ENCODE data around the gene ITGB2. TPM values are rescaled to one million over a fixed set of nuclear protein-coding genes. Genes with fewer than 3 reads are reported as not detected.

Gene ITGB2
- total and polyA plus RNA-seq, 2 donors (not counting 1 experiment from before 2014, with no cell fraction given) = 0.05 TPM; not detected in 1

DNA sequence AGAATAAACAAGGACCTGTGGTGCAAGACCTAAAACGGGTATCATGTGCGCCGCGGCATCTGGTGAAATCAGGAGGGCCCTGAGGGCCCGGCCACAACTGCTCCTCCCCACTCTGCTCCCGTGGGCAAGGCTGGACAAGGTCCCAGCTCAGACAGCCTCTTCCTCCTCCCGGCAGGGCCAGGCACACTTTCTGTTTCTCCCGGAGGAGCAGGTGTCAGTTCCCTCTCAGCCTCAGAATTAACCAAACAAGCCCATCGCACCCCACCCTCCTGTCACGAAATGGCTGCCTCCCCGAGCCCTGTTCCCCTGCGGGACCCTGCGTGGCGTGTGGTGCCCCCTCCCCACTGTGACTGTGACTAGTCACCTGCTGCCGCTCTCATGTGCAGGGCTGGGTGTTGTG lies 62.4 kb downstream of the ITGB2 start:
- H3K36me3 ChIP-seq (ENCODE audit: control insufficient read depth, insufficient read depth, low read length) = peaks cover 33% of the 10 kb centered on the region
- no peaks in the 10 kb centered on the region for H3K4me1 ChIP-seq (ENCODE audit: control insufficient read depth, extremely low read depth, insufficient read depth, low read length)
- H4K20me1 ChIP-seq (ENCODE audit: control insufficient read depth, extremely low read depth, insufficient read depth, low read length) = no peaks in the 10 kb centered on the region
- peaks cover 61% of the 10 kb centered on the region for H3K79me2 ChIP-seq (ENCODE audit: control insufficient read depth, insufficient read depth, low read length)
- H3K27me3 ChIP-seq (ENCODE audit: control insufficient read depth, insufficient read depth, low read length) = no peaks in the 10 kb centered on the region
- H3K4me3 ChIP-seq (replicated peaks in 1 of 4; ENCODE audit: control extremely low read depth in 1 of 4, insufficient read depth in 1 of 4, low read depth in 3 of 4, low read length in 4 of 4) = no peak overlapping the region
- H3K9me3 ChIP-seq (ENCODE audit: control insufficient read depth, insufficient read depth, low read depth, low read length) = no peaks in the 10 kb centered on the region
- H3K4me2 ChIP-seq (ENCODE audit: extremely low read depth, insufficient read depth, low read length) = no peak overlapping the region
- no peak for DNase-seq (ENCODE audit: low read depth in 2 of 2)
- no peak for TF ChIP-seq CTCF (conservative IDR thresholded peaks at IDR 0.05 in 1 of 2, IDR thresholded peaks at IDR 0.05 in 1 of 2; ENCODE audit: low read depth in 1 of 2, low read length in 2 of 2)
- no peak for TF ChIP-seq EZH2 (IDR thresholded peaks at IDR 0.05; ENCODE audit: low read length, missing control alignments)
- H3K9ac ChIP-seq (ENCODE audit: insufficient read depth, low read length) = no peak overlapping the region
- H3K27ac ChIP-seq (ENCODE audit: insufficient read depth, low read length) = no peak overlapping the region
- no peak overlapping the region for H2AFZ ChIP-seq (ENCODE audit: low read length)

- no peak overlapping the region for H3K9ac ChIP-seq (ENCODE audit: insufficient read depth, low read length)
- TF ChIP-seq CTCF (conservative IDR thresholded peaks at IDR 0.05 in 1 of 2, IDR thresholded peaks at IDR 0.05 in 1 of 2; ENCODE audit: low read depth in 1 of 2, low read length in 2 of 2) = no peak
- no peak for TF ChIP-seq EZH2 (IDR thresholded peaks at IDR 0.05; ENCODE audit: low read length, missing control alignments)
- H3K36me3 ChIP-seq (ENCODE audit: control insufficient read depth, insufficient read depth, low read length) = peaks cover 33% of the 10 kb centered on the region
- H3K9me3 ChIP-seq (ENCODE audit: control insufficient read depth, insufficient read depth, low read depth, low read length) = no peaks in the 10 kb centered on the region
- no peak for DNase-seq (ENCODE audit: low read depth in 2 of 2)
- no peaks in the 10 kb centered on the region for H4K20me1 ChIP-seq (ENCODE audit: control insufficient read depth, extremely low read depth, insufficient read depth, low read length)
- no peaks in the 10 kb centered on the region for H3K27me3 ChIP-seq (ENCODE audit: control insufficient read depth, insufficient read depth, low read length)
- H3K4me1 ChIP-seq (ENCODE audit: control insufficient read depth, extremely low read depth, insufficient read depth, low read length) = no peaks in the 10 kb centered on the region
- no peak overlapping the region for H3K4me3 ChIP-seq (replicated peaks in 1 of 4; ENCODE audit: control extremely low read depth in 1 of 4, insufficient read depth in 1 of 4, low read depth in 3 of 4, low read length in 4 of 4)
- H3K79me2 ChIP-seq (ENCODE audit: control insufficient read depth, insufficient read depth, low read length) = peaks cover 51% of the 10 kb centered on the region
- H2AFZ ChIP-seq (ENCODE audit: low read length) = no peak overlapping the region
- no peak overlapping the region for H3K27ac ChIP-seq (ENCODE audit: insufficient read depth, low read length)
- H3K4me2 ChIP-seq (ENCODE audit: extremely low read depth, insufficient read depth, low read length) = no peak overlapping the region
Measured at GRCh38 chr21:44857127-44857892, 63.4 kb downstream of the ITGB2 start.

DNA sequence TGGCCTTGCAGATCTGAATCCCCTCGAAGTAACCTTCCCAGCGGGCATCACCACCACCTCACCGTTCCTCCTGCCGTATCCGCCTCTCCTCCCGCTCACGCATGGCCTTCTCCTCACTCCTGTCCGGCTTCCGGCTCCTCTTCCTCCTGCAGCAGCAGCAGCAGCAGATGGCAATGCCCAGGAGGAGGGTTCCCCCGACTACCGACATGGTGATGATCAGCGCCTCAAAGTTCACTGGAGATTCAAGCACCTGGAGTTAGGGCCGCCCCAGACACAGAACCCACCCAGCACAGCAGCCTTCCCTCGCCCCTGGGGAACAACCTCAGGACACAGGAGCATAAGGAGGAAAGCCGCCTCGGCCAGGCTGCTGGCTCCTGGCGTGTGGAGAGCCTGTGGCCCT lies 64.6 kb downstream of the ITGB2 start:
- H3K4me2 ChIP-seq (ENCODE audit: extremely low read depth, insufficient read depth, low read length) = no peak overlapping the region
- H4K20me1 ChIP-seq (ENCODE audit: control insufficient read depth, extremely low read depth, insufficient read depth, low read length) = no peaks in the 10 kb centered on the region
- no peak overlapping the region for H3K9ac ChIP-seq (ENCODE audit: insufficient read depth, low read length)
- no peak overlapping the region for H3K4me3 ChIP-seq (replicated peaks in 1 of 4; ENCODE audit: control extremely low read depth in 1 of 4, insufficient read depth in 1 of 4, low read depth in 3 of 4, low read length in 4 of 4)
- no peaks in the 10 kb centered on the region for H3K9me3 ChIP-seq (ENCODE audit: control insufficient read depth, insufficient read depth, low read depth, low read length)
- H3K36me3 ChIP-seq (ENCODE audit: control insufficient read depth, insufficient read depth, low read length) = peaks cover 35% of the 10 kb centered on the region
- no peak for DNase-seq (ENCODE audit: low read depth in 2 of 2)
- no peak for TF ChIP-seq CTCF (conservative IDR thresholded peaks at IDR 0.05 in 1 of 2, IDR thresholded peaks at IDR 0.05 in 1 of 2; ENCODE audit: low read depth in 1 of 2, low read length in 2 of 2)
- TF ChIP-seq EZH2 (IDR thresholded peaks at IDR 0.05; ENCODE audit: low read length, missing control alignments) = no peak
- peaks cover 39% of the 10 kb centered on the region for H3K79me2 ChIP-seq (ENCODE audit: control insufficient read depth, insufficient read depth, low read length)
- no peaks in the 10 kb centered on the region for H3K4me1 ChIP-seq (ENCODE audit: control insufficient read depth, extremely low read depth, insufficient read depth, low read length)
- H3K27me3 ChIP-seq (ENCODE audit: control insufficient read depth, insufficient read depth, low read length) = no peaks in the 10 kb centered on the region
- no peak overlapping the region for H2AFZ ChIP-seq (ENCODE audit: low read length)
- H3K27ac ChIP-seq (ENCODE audit: insufficient read depth, low read length) = no peak overlapping the region

Data from fibroblast of lung (primary cell).